HFF-Myc (cell line): ENCODE data around the gene FBLN1.
"Not testable (repeated sequence)": the region's sequence is repeated elsewhere in the genome, so short reads cannot be mapped to it uniquely, and the experiment has no call there.

Experiments used
- DNase-seq: peaks from one replicate; pipeline ENCODE4 v3.0.0-alpha.2; 2011; ENCODE audit warnings: low read depth; ENCODE audit errors: extremely low read depth
- H3K4me3 ChIP-seq: replicated peaks from 2 replicates; pipeline ENCODE4 v1.5.1; 2011; ENCODE audit warnings: low read depth, mild to moderate bottlenecking, control low read depth, low read length
- TF ChIP-seq, protein P1 (sequence below): IDR thresholded peaks from 2 replicates; pipeline ENCODE4 v1.5.1; 2012; ENCODE audit warnings: mild to moderate bottlenecking, low read depth, low read length, control low read depth; ENCODE audit errors: missing control alignments

The FBLN1 gene

GRCh38 chr22:45531441-45532234, 29.0 kb downstream of the FBLN1 start:
- no peak for DNase-seq
- no peak overlapping the region for H3K4me3 ChIP-seq
- TF ChIP-seq, protein P1, sequence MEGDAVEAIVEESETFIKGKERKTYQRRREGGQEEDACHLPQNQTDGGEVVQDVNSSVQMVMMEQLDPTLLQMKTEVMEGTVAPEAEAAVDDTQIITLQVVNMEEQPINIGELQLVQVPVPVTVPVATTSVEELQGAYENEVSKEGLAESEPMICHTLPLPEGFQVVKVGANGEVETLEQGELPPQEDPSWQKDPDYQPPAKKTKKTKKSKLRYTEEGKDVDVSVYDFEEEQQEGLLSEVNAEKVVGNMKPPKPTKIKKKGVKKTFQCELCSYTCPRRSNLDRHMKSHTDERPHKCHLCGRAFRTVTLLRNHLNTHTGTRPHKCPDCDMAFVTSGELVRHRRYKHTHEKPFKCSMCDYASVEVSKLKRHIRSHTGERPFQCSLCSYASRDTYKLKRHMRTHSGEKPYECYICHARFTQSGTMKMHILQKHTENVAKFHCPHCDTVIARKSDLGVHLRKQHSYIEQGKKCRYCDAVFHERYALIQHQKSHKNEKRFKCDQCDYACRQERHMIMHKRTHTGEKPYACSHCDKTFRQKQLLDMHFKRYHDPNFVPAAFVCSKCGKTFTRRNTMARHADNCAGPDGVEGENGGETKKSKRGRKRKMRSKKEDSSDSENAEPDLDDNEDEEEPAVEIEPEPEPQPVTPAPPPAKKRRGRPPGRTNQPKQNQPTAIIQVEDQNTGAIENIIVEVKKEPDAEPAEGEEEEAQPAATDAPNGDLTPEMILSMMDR: no peak

- DNase-seq: no peak
- TF ChIP-seq, protein P1: no peak
- no peak overlapping the region for H3K4me3 ChIP-seq
Measured at GRCh38 chr22:45532235-45532631, 29.6 kb downstream of the FBLN1 start.

DNA sequence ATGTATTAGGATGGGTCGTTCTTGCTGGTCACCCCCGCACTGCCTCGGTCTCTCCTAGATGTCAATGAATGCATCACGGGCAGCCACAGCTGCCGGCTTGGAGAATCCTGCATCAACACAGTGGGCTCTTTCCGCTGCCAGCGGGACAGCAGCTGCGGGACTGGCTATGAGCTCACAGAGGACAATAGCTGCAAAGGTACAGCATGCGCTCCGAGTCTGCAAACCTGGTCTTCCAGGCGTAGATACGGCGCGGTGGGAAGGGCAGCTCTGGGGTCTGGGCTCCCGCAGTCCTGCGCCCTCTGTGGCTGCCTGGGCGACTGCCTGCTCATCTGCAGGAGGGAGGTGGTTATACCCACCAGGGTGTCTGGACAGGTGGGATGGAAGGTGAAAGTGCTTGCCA, 31.0 kb downstream of the FBLN1 start:
- no peak overlapping the region for H3K4me3 ChIP-seq
- no peak for DNase-seq
- TF ChIP-seq, protein P1: no peak

DNA sequence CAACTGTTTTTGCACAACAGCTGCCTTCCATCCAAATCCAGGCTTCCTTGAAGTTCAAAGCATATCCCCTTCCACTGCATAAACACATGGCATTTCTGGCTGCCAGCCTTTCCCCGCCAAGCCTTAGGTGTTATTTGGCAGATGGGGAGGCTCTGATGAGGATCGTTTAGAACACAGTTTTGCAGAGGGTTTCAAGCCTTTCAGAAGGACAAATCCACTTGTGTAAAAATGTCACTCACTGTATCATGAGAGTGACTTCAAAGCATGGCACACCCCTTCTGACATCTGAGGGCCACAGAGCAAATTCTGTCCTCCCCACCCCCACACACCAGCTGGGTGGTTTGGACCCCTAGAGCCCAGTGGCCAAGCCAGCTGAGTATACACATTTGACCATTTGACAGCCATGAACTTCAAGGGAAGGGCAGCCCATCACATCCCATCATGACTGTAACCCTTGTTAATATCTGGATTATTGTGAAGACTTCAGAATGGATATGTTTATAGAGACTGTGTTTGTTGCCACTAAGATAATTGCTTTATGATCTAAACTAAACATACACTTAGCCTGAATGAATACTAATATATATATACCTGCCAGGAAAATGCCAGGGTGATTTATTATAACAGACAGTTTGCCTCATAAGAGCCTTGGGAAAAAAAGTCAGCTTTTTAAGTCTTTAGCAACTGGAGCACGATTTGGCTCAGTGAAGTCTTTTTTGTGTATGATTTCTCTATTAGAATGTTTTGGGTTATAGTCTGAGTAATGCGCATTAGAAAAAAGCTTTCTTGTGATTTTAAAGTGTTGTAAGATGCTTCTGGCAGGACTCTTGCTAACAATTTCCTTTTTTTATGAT, 31.9 kb downstream of the FBLN1 start:
- no peak overlapping the region for H3K4me3 ChIP-seq
- DNase-seq: no peak
- TF ChIP-seq, protein P1: no peak

DNA sequence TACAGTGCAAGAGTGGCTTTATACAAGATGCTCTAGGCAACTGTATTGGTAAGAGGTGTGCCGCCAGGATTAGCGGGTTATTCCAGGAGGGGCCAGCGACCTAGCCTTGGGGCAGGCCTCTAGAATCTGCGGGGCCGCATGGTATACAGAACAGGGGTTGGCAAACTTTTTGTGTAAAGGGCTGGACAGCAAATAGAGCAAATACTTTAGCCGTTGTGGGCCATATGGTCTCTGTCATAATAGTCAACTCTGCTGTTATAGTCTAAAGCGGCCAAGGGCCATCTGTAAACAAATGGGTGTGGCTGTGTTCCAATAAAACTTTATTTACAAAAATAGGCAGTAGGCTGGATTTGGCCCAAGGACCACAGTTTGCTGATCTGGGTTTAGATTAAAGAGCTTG, 32.6 kb downstream of the FBLN1 start:
- DNase-seq: no peak
- TF ChIP-seq, protein P1: no peak
- H3K4me3 ChIP-seq: no peak overlapping the region

GRCh38 chr22:45535835-45536234, 33.2 kb downstream of the FBLN1 start:
- H3K4me3 ChIP-seq, DNase-seq: not testable (repeated sequence)

GRCh38 chr22:45537734-45538181, 35.1 kb downstream of the FBLN1 start:
- TF ChIP-seq, protein P1: no peak
- DNase-seq: no peak
- no peak overlapping the region for H3K4me3 ChIP-seq
